ENCODE measurements around the gene CCL3. TPM values are rescaled to one million over a fixed set of nuclear protein-coding genes. Genes with fewer than 3 reads are reported as not detected.
"Not testable (repeated sequence)": the region's sequence is repeated elsewhere in the genome, so short reads cannot be mapped to it uniquely, and the experiment has no call there.

CCL3 gene
- total RNA-seq, 1 donor from 2014 or later: not detected

- no peak for DNase-seq (ENCODE audit: extremely low read depth, low read depth, low spot score)
Measured at GRCh38 chr17:36088670-36089338, 1.1 kb downstream of the CCL3 start.

GRCh38 chr17:36087897-36088572 is 1.9 kb downstream of the CCL3 start:
- not testable (repeated sequence) for DNase-seq (ENCODE audit: extremely low read depth, low read depth, low spot score)

GRCh38 chr17:36087471-36087870 is 2.5 kb downstream of the CCL3 start:
- DNase-seq (ENCODE audit: extremely low read depth, low read depth, low spot score): not testable (repeated sequence)

GRCh38 chr17:36086791-36087190 is 3.2 kb downstream of the CCL3 start:
- DNase-seq (ENCODE audit: extremely low read depth, low read depth, low spot score): no peak

- DNase-seq (ENCODE audit: extremely low read depth, low read depth, low spot score): no peak
Measured at GRCh38 chr17:36085765-36086164, 4.2 kb downstream of the CCL3 start.

- not testable (repeated sequence) for DNase-seq (ENCODE audit: extremely low read depth, low read depth, low spot score)
Measured at GRCh38 chr17:36083691-36084090, 6.3 kb downstream of the CCL3 start.

- DNase-seq (ENCODE audit: extremely low read depth, low read depth, low spot score): not testable (repeated sequence)
Measured at GRCh38 chr17:36082482-36083120, 7.3 kb downstream of the CCL3 start.

- not testable (repeated sequence) for DNase-seq (ENCODE audit: extremely low read depth, low read depth, low spot score)
Measured at GRCh38 chr17:36081681-36082471, 8.1 kb downstream of the CCL3 start.

GRCh38 chr17:36074365-36074764 is 15.6 kb downstream of the CCL3 start:
- no peak for DNase-seq (ENCODE audit: extremely low read depth, low read depth, low spot score)

- DNase-seq (ENCODE audit: extremely low read depth, low read depth, low spot score): no peak
Measured at GRCh38 chr17:36072431-36073121, 17.4 kb downstream of the CCL3 start.

- DNase-seq (ENCODE audit: extremely low read depth, low read depth, low spot score): no peak
Measured at GRCh38 chr17:36071751-36072150, 18.2 kb downstream of the CCL3 start.

- DNase-seq (ENCODE audit: extremely low read depth, low read depth, low spot score): no peak
Measured at GRCh38 chr17:36070427-36070826, 19.5 kb downstream of the CCL3 start.

- DNase-seq (ENCODE audit: extremely low read depth, low read depth, low spot score): no peak
Measured at GRCh38 chr17:36069136-36069535, 20.8 kb downstream of the CCL3 start.

GRCh38 chr17:36068524-36068923 is 21.4 kb downstream of the CCL3 start:
- DNase-seq (ENCODE audit: extremely low read depth, low read depth, low spot score): no peak

GRCh38 chr17:36066365-36066985 is 23.5 kb downstream of the CCL3 start:
- DNase-seq (ENCODE audit: extremely low read depth, low read depth, low spot score): no peak

GRCh38 chr17:36063786-36064541 is 26.0 kb downstream of the CCL3 start, which contains the start of gene CCL18:
Gene CCL18, plus strand, starts transcription at chr17:36064272. Its CDS starts 71 bp downstream, at chr17:36064343.
- no peak for DNase-seq (ENCODE audit: extremely low read depth, low read depth, low spot score)

- no peak for DNase-seq (ENCODE audit: extremely low read depth, low read depth, low spot score)
Measured at GRCh38 chr17:36060816-36061215, 29.1 kb downstream of the CCL3 start.

- no peak for DNase-seq (ENCODE audit: extremely low read depth, low read depth, low spot score)
Measured at GRCh38 chr17:36059406-36059805, 30.5 kb downstream of the CCL3 start.

GRCh38 chr17:36057911-36058310 is 32.0 kb downstream of the CCL3 start:
- DNase-seq (ENCODE audit: extremely low read depth, low read depth, low spot score): no peak

Data from glomerular endothelial cell (primary cell).